AG08395 (cell line): ENCODE results near the gene NPFFR1.
"Not testable (repeated sequence)": the region's sequence is repeated elsewhere in the genome, so short reads cannot be mapped to it uniquely, and the experiment has no call there.

Source experiments
- DNase-seq: peaks from one replicate; pipeline ENCODE4 v3.0.0; 2012; ENCODE audit warnings: mixed read lengths, low spot score

Gene NPFFR1

GRCh38 chr10:70222811-70223447, 60.9 kb downstream of the NPFFR1 start:
- not testable (repeated sequence) for DNase-seq

- no peak for DNase-seq
Observed at GRCh38 chr10:70222340-70222794, 61.4 kb downstream of the NPFFR1 start.

- no peak for DNase-seq
Observed at GRCh38 chr10:70221030-70221429, 62.8 kb downstream of the NPFFR1 start.

GRCh38 chr10:70212879-70213278, 70.9 kb downstream of the NPFFR1 start:
- no peak for DNase-seq

GRCh38 chr10:70212277-70212676, 71.5 kb downstream of the NPFFR1 start:
- no peak for DNase-seq

DNA sequence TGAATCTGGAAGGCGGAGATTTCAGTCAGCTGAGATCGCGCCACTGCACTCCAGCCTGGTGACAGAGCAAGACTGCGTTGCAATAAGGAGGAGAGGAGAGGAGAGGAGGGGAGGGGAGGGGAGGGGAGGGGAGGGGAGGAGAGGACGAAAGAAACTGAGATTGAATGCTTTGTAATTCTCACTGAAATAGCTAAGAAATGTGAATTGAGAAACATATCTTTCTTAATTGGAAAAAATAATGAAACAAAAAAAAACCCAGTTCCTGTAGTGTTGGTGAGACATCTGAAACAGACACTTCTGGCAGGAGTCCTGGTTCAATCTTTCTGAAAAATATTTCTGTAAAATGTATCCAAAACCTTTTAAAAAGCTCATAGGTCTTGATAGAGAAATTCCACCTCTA, 77.0 kb downstream of the NPFFR1 start:
- no peak for DNase-seq

DNA sequence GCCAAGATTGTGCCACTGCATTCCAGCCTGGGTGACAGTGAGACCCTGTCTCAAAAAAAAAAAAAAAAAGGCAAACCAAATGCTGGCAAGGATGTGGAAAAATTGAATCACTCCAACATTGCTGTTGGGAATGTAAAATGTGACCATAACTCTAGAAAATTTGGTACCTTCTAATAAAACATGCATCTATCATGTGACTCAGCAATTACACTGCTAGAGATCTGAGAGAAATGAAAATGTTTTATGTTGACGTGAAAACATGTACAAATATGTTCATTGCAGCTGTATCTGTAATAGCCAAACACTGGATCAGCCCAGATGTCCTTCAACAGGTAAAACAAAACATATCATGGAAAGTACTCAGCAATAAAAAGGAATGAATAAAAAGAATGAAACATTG, 82.7 kb downstream of the NPFFR1 start:
- DNase-seq = no peak

- no peak for DNase-seq
Observed at GRCh38 chr10:70198696-70199466, 84.9 kb downstream of the NPFFR1 start.
